OCI-M2 (cell line): ENCODE results near the gene HMCN1.
"Not testable (repeated sequence)": the region's sequence is repeated elsewhere in the genome, so short reads cannot be mapped to it uniquely, and the experiment has no call there.

ENCODE experiments used
- DNase-seq: peaks from one replicate; lab custom pipeline; 2025; ENCODE audit not compliant: unreplicated experiment; lab: John Stamatoyannopoulos, UW

Gene HMCN1

DNA sequence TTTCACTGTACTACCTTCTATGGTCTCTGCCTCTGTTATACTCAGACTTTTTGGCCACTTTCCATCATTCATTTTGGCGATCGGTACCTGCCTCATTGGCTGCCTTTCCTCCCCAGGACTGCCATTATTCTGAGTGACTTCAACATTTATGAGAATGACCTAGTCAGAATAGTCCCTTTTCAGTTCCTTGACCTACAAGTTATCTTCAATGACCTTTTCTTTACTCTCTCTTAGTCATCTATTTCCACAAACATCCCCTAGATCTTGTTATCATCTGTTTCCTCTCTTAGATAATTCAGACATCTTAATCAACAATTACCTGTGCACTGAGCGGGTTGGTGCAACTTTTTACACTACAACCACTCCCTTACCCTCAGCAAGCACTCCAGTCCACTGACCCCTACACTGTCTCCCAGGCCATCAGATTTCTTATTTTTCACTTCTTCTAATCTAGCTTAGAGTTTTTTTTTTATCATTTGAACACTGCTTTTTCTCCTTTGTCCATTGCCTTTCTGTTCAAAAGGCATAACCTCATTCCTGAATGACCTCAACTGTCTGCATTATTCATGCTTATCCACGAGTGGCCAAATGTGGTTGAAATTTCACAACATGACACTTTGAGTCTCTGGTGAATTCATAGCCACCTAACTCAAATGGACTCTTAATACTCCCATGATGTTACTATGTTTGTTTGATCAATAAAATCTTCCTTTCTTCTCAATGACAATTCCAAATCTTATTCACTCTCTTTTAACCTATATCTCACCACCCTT, 112.7 kb downstream of the HMCN1 start:
- DNase-seq: no peak

DNA sequence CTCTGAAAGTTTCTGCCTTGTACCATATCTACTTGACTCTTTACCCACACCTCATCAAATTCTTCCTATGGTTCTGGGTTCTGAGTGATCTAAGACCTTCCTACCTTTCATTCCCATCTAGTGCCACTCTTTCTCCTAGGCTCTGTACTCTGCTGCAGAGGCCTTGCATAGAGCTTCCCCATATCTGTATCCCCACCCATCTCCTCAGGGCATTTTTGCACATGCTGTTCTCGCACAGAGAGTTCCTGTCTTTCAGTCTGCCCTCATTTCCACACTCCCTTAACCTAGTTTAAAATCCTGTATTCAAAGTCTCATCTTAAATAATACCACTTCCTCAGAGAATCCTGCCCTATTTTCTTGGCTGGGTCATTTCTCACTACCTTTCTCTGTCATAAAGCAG, 114.8 kb downstream of the HMCN1 start:
- DNase-seq: no peak

DNA sequence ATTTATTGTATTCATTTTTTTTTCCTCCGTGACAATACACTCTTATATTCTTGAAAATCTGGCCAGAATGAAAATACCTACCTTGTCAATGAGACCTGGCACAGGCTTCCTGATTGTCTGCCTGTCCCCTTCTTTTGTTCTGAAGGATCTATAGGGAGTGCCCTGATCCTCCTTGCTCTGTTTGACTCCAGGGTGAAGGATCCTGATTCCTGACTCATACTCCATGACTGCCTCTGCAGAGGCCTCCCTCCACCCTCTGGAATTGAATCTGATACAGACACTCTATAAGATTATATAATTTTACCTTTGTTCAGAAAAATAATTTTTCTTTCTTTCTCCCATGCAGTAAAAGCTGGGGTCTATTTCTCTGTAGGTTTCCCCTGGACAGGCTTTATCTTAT, 116.2 kb downstream of the HMCN1 start:
- no peak for DNase-seq

GRCh38 chr1:185853739-185854138, 119.5 kb downstream of the HMCN1 start:
- DNase-seq: no peak

GRCh38 chr1:185856482-185856881, 122.3 kb downstream of the HMCN1 start:
- DNase-seq: no peak

DNA sequence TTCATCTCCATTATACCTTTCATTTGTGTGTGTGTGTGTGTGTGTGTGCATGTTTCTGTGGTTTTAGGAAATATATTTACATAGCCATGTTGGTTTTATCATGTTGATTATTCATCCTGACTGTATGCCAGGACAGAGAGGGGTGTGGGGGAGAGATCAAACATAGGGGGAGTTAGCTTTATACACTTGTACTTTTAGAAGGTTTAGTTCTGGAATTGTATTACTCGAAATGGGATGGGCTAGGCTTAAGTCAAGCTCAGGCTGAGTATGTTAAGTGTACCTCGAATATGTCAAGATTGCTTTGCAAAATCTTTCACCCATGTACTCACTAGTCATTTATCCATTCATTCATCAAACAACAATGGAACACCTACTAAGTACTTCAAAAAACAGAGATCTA, 123.3 kb downstream of the HMCN1 start:
- DNase-seq: no peak

DNA sequence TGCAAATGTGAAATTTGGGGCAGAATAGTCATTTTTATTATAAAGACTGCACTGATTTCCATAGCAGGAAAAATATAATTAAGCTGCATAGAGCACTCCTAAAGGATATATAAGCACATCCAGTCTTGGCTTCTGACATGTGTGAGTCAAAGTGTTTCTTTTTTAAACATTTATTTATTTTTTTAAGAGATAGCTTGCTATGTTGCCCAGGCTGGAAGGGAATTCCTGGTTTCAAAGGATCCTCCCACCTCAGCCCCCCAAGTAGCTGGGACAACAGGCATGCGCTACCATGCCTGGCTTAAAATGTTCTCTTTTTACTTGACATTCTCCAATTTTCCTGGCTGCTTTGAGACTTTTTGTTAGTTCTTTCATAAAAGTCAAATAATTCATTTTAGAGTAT, 126.1 kb downstream of the HMCN1 start:
- no peak for DNase-seq

- no peak for DNase-seq
Measured at GRCh38 chr1:185860859-185861258, 126.7 kb downstream of the HMCN1 start.

- DNase-seq: no peak
Measured at GRCh38 chr1:185861630-185862029, 127.4 kb downstream of the HMCN1 start.

- no peak for DNase-seq
Measured at GRCh38 chr1:185862235-185862634, 128.0 kb downstream of the HMCN1 start.

GRCh38 chr1:185864331-185864730, 130.1 kb downstream of the HMCN1 start:
- DNase-seq: no peak

GRCh38 chr1:185864889-185865517, 130.8 kb downstream of the HMCN1 start:
- DNase-seq: no peak

DNA sequence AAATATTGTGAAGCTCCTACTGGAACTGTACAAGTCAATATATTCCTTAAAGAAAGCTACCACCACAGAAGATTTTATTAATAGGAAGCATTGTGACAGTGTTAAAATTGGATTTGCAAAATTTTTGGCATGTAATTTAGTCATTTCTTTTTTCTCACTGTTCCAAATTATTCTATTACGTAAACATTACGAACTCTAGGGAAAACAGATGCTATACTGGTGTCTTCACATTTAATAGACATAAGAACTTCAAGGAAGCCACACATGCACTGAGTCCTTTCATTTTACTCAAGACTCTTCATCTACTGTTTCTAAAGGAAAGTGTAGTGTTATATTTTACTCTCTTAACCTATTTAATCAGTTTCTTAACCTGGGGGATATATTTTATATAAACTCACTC, 135.4 kb downstream of the HMCN1 start:
- no peak for DNase-seq

- DNase-seq: no peak
Measured at GRCh38 chr1:185871627-185872150, 137.5 kb downstream of the HMCN1 start.

DNA sequence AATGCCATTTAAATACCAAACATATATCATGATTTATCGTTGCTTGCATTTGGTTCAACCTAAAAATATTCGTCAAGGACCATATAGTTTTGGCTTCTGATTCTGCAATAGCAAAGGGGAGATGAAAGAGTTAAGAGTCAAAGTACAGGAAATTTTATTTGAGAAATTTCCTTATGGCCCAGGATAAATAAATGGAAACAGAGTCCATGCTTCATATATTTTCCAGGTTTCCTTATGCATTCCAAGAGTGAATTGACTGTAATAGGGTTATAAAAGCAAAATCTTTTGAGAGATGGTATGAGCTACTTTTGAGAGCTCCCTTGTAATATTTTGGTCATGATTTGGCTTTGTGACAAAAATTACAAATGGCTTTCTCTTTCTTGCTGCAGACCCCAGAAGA, 140.1 kb downstream of the HMCN1 start:
- DNase-seq: no peak

DNA sequence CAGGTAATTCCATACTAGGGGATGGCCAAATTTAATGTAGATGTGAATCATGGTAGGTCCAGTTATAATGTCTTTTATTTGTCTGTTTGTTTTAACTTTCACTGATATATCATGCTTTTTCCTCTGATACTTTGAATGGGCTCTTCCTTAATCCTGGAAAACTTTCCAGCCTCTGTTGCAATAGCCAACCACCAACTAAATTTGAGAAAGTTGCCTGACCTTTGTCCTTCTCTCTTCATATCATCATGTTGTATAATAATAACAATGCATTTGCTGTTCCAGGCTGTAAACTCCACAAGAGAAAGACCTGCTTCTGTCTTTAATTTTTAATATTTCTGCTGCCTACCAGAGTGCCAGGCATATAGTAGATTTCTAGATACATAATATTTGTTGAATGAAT, 146.1 kb downstream of the HMCN1 start:
- no peak for DNase-seq

- DNase-seq: no peak
Measured at GRCh38 chr1:185880779-185881333, 146.7 kb downstream of the HMCN1 start.

DNA sequence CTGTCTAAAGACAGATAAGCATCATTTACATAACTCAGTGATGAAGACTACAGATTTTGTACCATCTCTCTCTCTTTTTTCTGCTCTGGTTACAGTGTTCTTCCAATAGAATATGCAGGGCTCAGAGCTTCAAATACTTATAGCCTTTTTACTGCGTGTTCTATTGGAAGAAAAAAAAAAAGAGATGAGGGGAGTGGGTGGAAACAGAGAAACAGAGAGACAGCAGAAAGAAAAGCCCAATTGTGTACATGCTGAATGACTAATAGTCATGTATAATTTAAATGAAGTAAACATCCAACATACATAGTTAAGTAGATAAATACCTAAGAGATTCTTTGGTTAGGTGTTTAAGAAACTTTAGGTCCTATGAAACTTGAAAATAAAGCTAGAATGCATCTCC, 151.9 kb downstream of the HMCN1 start:
- DNase-seq: no peak

DNA sequence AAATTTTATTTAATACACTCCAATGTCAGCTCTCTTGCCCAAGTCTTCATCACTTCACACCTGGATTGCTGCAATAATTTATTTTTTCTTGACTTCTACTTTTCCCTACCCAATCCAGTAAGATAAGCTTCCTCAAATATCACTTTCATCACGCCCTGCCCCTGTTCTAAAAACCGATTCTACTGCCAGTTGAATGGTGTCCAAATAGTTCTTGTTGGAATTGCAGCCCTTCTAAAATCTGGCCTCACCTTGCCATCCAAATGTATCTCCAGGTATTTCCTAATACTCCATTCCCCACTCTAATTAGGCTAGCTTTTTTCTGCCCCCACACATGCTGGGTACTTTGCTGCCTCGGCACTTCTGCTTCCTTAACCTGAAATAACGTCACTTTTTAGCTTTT, 152.5 kb downstream of the HMCN1 start:
- DNase-seq: no peak

DNA sequence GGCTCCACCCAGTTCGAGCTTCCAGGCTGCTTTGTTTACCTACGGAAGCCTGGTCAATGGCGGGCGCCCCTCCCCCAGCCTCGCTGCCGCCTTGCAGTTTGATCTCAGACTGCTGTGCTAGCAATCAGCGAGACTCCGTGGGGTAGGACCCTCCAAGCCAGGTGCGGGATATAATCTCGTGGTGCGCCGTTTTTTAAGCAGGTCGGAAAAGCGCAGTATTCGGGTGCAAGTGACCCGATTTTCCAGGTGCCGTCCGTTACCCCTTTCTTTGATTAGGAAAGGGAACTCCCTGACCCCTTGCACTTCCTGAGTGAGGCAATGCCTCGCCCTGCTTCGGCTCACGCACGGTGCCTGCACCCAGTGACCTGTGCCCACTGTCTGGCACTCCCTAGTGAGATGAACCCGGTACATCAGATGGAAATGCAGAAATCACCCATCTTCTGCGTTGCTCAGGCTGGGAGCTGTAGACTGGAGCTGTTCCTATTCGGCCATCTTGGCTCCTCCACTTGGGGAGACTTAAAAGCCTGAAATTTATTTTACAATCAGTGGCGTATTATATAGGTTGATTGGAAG, 158.7 kb downstream of the HMCN1 start:
- DNase-seq: not testable (repeated sequence)

- no peak for DNase-seq
Measured at GRCh38 chr1:185894791-185895190, 160.6 kb downstream of the HMCN1 start.
